ENCODE measurements around the gene MAGOH. TPM values are rescaled to one million over a fixed set of nuclear protein-coding genes. Genes with fewer than 3 reads are reported as not detected.

MAGOH gene
- polyA plus RNA-seq, 3 donors, result 22.9 to 70.8 (median 69.2) TPM

DNA sequence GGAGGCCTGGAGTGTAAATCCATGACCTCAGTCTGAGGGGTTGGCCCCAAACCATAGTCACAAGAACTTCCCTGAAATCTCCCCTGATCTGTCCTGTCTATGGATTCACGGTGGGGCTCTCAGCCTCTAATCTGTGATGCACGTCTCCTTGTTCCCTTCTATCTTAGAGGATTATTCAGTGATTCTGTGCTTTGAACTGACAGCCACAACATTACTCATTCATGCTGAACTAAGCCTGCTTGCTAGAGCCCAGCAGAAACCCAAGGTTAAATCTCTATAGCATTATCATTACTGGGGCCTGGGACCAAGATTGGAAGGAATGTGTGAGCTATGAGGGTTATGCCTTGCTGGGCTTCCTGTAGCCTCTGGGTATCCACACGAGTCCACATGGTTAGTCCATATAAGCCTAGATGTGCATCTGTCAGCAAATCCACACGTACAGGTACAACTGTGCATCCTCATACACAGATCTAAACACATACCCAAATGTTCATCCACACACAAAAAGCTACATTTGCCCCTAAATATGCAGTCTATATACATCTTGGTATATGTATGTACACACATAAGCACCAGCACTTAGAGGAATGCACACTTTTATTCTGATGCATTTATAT, 22.4 kb upstream of the MAGOH start:
- Mint-ChIP-seq H3K9me3 (no peaks in the 10 kb centered on the region), H3K27ac (no peak overlapping the region), H3K27me3 (ENCODE audit: low read depth in 3 of 3) (peaks cover 0 to 2% (median 0%) of the 10 kb centered on the region in 3 donors), H3K36me3 (peaks cover 92 to 95% of the 10 kb centered on the region in 2 donors), H3K4me1 (no peaks in the 10 kb centered on the region), H3K4me3 (no peak overlapping the region)
- Histone ChIP-seq H3K4me1 (ENCODE audit: control insufficient read depth in 1 of 2, insufficient read depth in 2 of 2, low read length in 2 of 2) (no peaks in the 10 kb centered on the region), H3K79me2 (ENCODE audit: insufficient read depth, low read length) (no peaks in the 10 kb centered on the region), H3K9me3 (replicated peaks in 1 of 2; ENCODE audit: control insufficient read depth in 1 of 2, insufficient read depth in 1 of 2, low read length in 2 of 2) (no peaks in the 10 kb centered on the region), H2AFZ (ENCODE audit: insufficient read depth, low read depth, low read length, poor library complexity, severe bottlenecking) (no peak overlapping the region), H3K27me3 (ENCODE audit: control insufficient read depth in 2 of 2, insufficient read depth in 2 of 2, low read length in 2 of 2) (no peaks in the 10 kb centered on the region), H3K4me3 (replicated peaks in 1 of 3; ENCODE audit: low read depth in 2 of 3, low read length in 3 of 3) (no peak overlapping the region), H3K9ac (ENCODE audit: insufficient read depth, low read length, poor library complexity, severe bottlenecking) (no peak overlapping the region), H3K27ac (ENCODE audit: low read depth in 1 of 2, low read length in 2 of 2) (no peak overlapping the region), H3K36me3 (replicated peaks in 1 of 2; ENCODE audit: control insufficient read depth in 1 of 2, insufficient read depth in 2 of 2, low read length in 2 of 2) (peaks cover 88 to 100% of the 10 kb centered on the region in 2 donors), H4K20me1 (ENCODE audit: insufficient read depth, low read length) (no peaks in the 10 kb centered on the region), H3K4me2 (replicated peaks; ENCODE audit: extremely low read depth, low read length, poor library complexity, severe bottlenecking) (no peak overlapping the region)
- DNase-seq, result no peak
- intact Hi-C loops (cut with micrococcal nuclease), result no loop called here
- TF ChIP-seq, protein P1, sequence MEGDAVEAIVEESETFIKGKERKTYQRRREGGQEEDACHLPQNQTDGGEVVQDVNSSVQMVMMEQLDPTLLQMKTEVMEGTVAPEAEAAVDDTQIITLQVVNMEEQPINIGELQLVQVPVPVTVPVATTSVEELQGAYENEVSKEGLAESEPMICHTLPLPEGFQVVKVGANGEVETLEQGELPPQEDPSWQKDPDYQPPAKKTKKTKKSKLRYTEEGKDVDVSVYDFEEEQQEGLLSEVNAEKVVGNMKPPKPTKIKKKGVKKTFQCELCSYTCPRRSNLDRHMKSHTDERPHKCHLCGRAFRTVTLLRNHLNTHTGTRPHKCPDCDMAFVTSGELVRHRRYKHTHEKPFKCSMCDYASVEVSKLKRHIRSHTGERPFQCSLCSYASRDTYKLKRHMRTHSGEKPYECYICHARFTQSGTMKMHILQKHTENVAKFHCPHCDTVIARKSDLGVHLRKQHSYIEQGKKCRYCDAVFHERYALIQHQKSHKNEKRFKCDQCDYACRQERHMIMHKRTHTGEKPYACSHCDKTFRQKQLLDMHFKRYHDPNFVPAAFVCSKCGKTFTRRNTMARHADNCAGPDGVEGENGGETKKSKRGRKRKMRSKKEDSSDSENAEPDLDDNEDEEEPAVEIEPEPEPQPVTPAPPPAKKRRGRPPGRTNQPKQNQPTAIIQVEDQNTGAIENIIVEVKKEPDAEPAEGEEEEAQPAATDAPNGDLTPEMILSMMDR (IDR thresholded peaks at IDR 0.05), result no peak
- WGBS (ENCODE audit: insufficient coverage), result no CpG with 5 or more reads among the region's 4 CpGs

DNA sequence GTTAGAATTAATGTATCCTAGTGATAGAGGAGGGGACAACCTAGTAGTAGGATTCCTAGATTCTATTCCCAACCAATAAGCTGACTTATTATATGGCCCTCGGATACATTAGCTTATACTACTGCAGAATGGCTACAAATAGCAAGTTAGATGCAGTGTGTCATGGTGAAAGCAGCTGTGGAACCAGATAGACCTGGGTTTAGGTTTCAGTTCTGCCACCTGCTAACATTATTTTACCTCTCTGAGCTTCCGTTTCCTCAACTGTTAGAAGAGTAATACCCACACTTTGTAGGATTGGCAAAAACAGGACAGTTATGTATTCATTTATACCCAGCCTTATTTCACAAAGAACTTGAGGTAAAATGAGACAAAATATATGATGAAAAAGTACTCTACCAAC, 21.6 kb upstream of the MAGOH start:
- H3K79me2 ChIP-seq (ENCODE audit: insufficient read depth, low read length), result no peaks in the 10 kb centered on the region
- H3K4me1 ChIP-seq (ENCODE audit: control insufficient read depth in 1 of 2, insufficient read depth in 2 of 2, low read length in 2 of 2), result no peaks in the 10 kb centered on the region
- H4K20me1 ChIP-seq (ENCODE audit: insufficient read depth, low read length), result no peaks in the 10 kb centered on the region
- H3K9ac ChIP-seq (ENCODE audit: insufficient read depth, low read length, poor library complexity, severe bottlenecking), result no peak overlapping the region
- no CpG with 5 or more reads among the region's 2 CpGs for WGBS (ENCODE audit: insufficient coverage)
- no peak overlapping the region for H2AFZ ChIP-seq (ENCODE audit: insufficient read depth, low read depth, low read length, poor library complexity, severe bottlenecking)
- no peaks in the 10 kb centered on the region for H3K27me3 ChIP-seq (ENCODE audit: control insufficient read depth in 2 of 2, insufficient read depth in 2 of 2, low read length in 2 of 2)
- no peak for DNase-seq
- no peak overlapping the region for H3K4me3 ChIP-seq (replicated peaks in 1 of 3; ENCODE audit: low read depth in 2 of 3, low read length in 3 of 3)
- intact Hi-C loops (cut with micrococcal nuclease), result no loop called here
- TF ChIP-seq, protein P1 (IDR thresholded peaks at IDR 0.05), result no peak
- H3K9me3 ChIP-seq (replicated peaks in 1 of 2; ENCODE audit: control insufficient read depth in 1 of 2, insufficient read depth in 1 of 2, low read length in 2 of 2), result no peaks in the 10 kb centered on the region
- H3K9me3 Mint-ChIP-seq, result no peaks in the 10 kb centered on the region
- H3K27ac ChIP-seq (ENCODE audit: low read depth in 1 of 2, low read length in 2 of 2), result no peak overlapping the region
- no peaks in the 10 kb centered on the region for H3K4me1 Mint-ChIP-seq
- H3K27ac Mint-ChIP-seq, result no peak overlapping the region
- H3K36me3 ChIP-seq (replicated peaks in 1 of 2; ENCODE audit: control insufficient read depth in 1 of 2, insufficient read depth in 2 of 2, low read length in 2 of 2), result peaks cover 87 to 100% of the 10 kb centered on the region in 2 donors
- H3K4me2 ChIP-seq (replicated peaks; ENCODE audit: extremely low read depth, low read length, poor library complexity, severe bottlenecking), result no peak overlapping the region
- peaks cover 90 to 91% of the 10 kb centered on the region in 2 donors for H3K36me3 Mint-ChIP-seq
- H3K27me3 Mint-ChIP-seq (ENCODE audit: low read depth in 3 of 3), result peaks cover 0 to 2% (median 0%) of the 10 kb centered on the region in 3 donors
- no peak overlapping the region for H3K4me3 Mint-ChIP-seq
